HFFc6 (cell line): ENCODE data around the gene TRIM8. TPM values are rescaled to one million over a fixed set of nuclear protein-coding genes. Genes with fewer than 3 reads are reported as not detected.

Source experiments
- DNase-seq: peaks from one replicate; pipeline ENCODE4 v3.0.0-alpha.2; 2018
- H3K27ac Mint-ChIP-seq: 2 replicates; pipeline ENCODE4 v1.8.0; 2020; ENCODE audit warnings: mild to moderate bottlenecking, mixed read lengths
- H3K27me3 Mint-ChIP-seq: 2 replicates; pipeline ENCODE4 v1.8.0; 2021; ENCODE audit warnings: mild to moderate bottlenecking, moderate library complexity, mixed read lengths; ENCODE audit not compliant: insufficient read depth
- H3K36me3 Mint-ChIP-seq: 2 replicates; pipeline ENCODE4 v1.8.0; 2021; ENCODE audit warnings: low read depth, mixed read lengths
- H3K4me1 Mint-ChIP-seq: 2 replicates; pipeline ENCODE4 v1.8.0; 2020; ENCODE audit warnings: low read depth, mixed read lengths
- H3K4me3 Mint-ChIP-seq: 2 replicates; pipeline ENCODE4 v1.8.0; 2020; ENCODE audit warnings: mild to moderate bottlenecking, moderate library complexity, mixed read lengths
- H3K9me3 Mint-ChIP-seq: 2 replicates; pipeline ENCODE4 v1.8.0; 2020; ENCODE audit warnings: mild to moderate bottlenecking, mixed read lengths
- CTCF ChIP-seq: fragments of 200-600 bp; sonication (generic); IDR thresholded peaks from 2 replicates; pipeline ENCODE4 v1.5.0; 2021; ENCODE audit warnings: antibody characterized with exemption, mild to moderate bottlenecking
- total RNA-seq, 6 experiments: library from RNA; stranded (reverse); fragmentation: NEBNext Ultra II Directional; extraction: Animal tissue kit (Norgen Biotek cat#: 25700); gene quantifications; 2 replicates in 1 of 6; 3 replicates in 5 of 6; pipeline ENCODE4 v1.2.3, GENCODE V29; 2021

Gene TRIM8
- total RNA-seq, 6 experiments from 2014 or later = 123 to 148 (median 135) TPM

DNA sequence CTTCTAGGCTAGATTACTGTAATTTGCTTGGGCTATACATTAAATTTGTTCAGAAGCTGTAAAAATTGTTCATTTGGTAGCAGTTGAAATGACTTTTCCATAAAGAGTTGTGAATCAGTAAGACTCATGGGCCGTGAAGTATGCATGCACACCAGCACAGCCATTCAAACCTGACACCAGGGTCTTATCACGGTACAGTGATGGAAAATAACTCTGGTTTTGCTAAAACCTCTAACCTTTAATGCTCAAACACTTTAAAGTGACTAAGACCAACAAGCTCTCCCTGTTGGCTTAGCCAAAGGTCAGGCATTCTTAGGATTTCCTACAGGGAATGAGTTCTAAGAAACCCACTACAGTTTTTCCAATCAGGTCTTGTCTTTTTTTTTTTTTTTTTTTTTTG lies 58.5 kb downstream of the TRIM8 start:
- Mint-ChIP-seq H3K4me3 (no peak overlapping the region), H3K27ac (no peak overlapping the region), H3K9me3 (no peaks in the 10 kb centered on the region), H3K27me3 (no peaks in the 10 kb centered on the region), H3K36me3 (peaks cover 15% of the 10 kb centered on the region; the same call in 1 of the 2 replicates), H3K4me1 (peaks cover 34% of the 10 kb centered on the region)
- DNase-seq = no peak
- TF ChIP-seq CTCF = no peak

GRCh38 chr10:102704915-102705314 lies 60.6 kb downstream of the TRIM8 start:
- Mint-ChIP-seq H3K36me3 (0 out of 2 replicates have a peak, but pooled peaks cover 6% of the 10 kb centered on the region), H3K9me3 (no peaks in the 10 kb centered on the region), H3K27me3 (no peaks in the 10 kb centered on the region), H3K4me3 (peak overlapping the region; percentile 65), H3K27ac (peak overlapping the region; percentile 69), H3K4me1 (peaks cover 38% of the 10 kb centered on the region)
- no peak for TF ChIP-seq CTCF
- peak; percentile 24 for DNase-seq

GRCh38 chr10:102705531-102705930 lies 61.3 kb downstream of the TRIM8 start:
- Mint-ChIP-seq H3K4me3 (no peak overlapping the region; the same call in 1 of the 2 replicates), H3K4me1 (peaks cover 44% of the 10 kb centered on the region), H3K9me3 (no peaks in the 10 kb centered on the region), H3K27me3 (no peaks in the 10 kb centered on the region), H3K36me3 (0 out of 2 replicates have a peak, but pooled peaks cover 6% of the 10 kb centered on the region), H3K27ac (peak overlapping the region; percentile 69; the same call in 1 of the 2 replicates)
- DNase-seq = no peak
- TF ChIP-seq CTCF = no peak

Other genes with a start within 250 kb of the TRIM8 start
- 10 to 100 TPM; 23.1 to 27.4 (median 26.1) TPM for gene NFKB2, start 248.8 kb upstream of the TRIM8 start, total RNA-seq
- gene PSD, start 225.7 kb upstream of the TRIM8 start, total RNA-seq = 1 to 10 TPM in 2 of 6 experiments, under 1 TPM in 4; 0.37 to 1.4 (median 0.69) TPM
- gene FBXL15, start 223.6 kb upstream of the TRIM8 start, total RNA-seq = 10 to 100 TPM in 4 of 6 experiments, 1 to 10 TPM in 2; 9.2 to 13.2 (median 11.5) TPM
- 10 to 100 TPM; 62.6 to 75.9 (median 72.5) TPM for gene CUEDC2, start 211.9 kb upstream of the TRIM8 start, total RNA-seq
- under 1 TPM in 1 of 6 experiments, not detected in 5; 0.12 TPM for gene C10orf95, start 192.9 kb upstream of the TRIM8 start, total RNA-seq
- 100 to 1,000 TPM; 125 to 175 (median 152) TPM for gene ACTR1A, start 141.8 kb upstream of the TRIM8 start, total RNA-seq
- gene SUFU, start 140.5 kb upstream of the TRIM8 start, total RNA-seq = 10 to 100 TPM; 12.8 to 16.8 (median 15.2) TPM
- gene ARL3, start 69.9 kb downstream of the TRIM8 start, total RNA-seq = 10 to 100 TPM; 13.2 to 18.4 (median 16.8) TPM
- gene SFXN2, start 70.2 kb downstream of the TRIM8 start, total RNA-seq = 1 to 10 TPM; 2.2 to 4.4 (median 3.5) TPM
- 10 to 100 TPM; 34.9 to 40.7 (median 38.6) TPM for gene WBP1L, start 99.5 kb downstream of the TRIM8 start, total RNA-seq
- gene CYP17A1, start 192.9 kb downstream of the TRIM8 start, total RNA-seq = not detected
- gene BORCS7, start 209.8 kb downstream of the TRIM8 start, total RNA-seq = 10 to 100 TPM; 11.5 to 18.1 (median 13.5) TPM
- gene AS3MT, start 225.0 kb downstream of the TRIM8 start, total RNA-seq = 1 to 10 TPM; 2.4 to 3.9 (median 2.9) TPM